Endothelial cell of umbilical vein (primary cell): Measurements from ENCODE around the gene TRABD. TPM values are rescaled to one million over a fixed set of nuclear protein-coding genes. Genes with fewer than 3 reads are reported as not detected.

ENCODE experiments used
- BruUV-seq: library from RNA; stranded (reverse); fragments of 400-500 nt; replicated peaks from 2 replicates; lab custom pipeline; 2021; lab: Mats Ljungman, UMichigan
- CTCF ChIA-PET: fragments of 300-600, 350-600 bp; sonication (Branson Sonifier 250); formaldehyde crosslinking; loops from one replicate; lab custom pipeline; 2021; ENCODE audit warnings: antibody characterized with exemption, inconsistent platforms; lab: Charles Lee
- POLR2A ChIA-PET: fragments of 300-600, 350-600 bp; sonication (Branson Sonifier 250); formaldehyde crosslinking; loops from one replicate; lab custom pipeline; 2021; ENCODE audit warnings: antibody characterized with exemption, inconsistent platforms; lab: Charles Lee
- DNase-seq: peaks from one replicate; pipeline ENCODE4 v3.0.0-alpha.2; 2011; ENCODE audit warnings: low read depth, low spot score
- FAIRE-seq: peaks from 2 replicates; lab custom pipeline; 2011; peaks lifted over from hg19 to GRCh38; lab: Jason Lieb, UNC
- H2AFZ ChIP-seq: 2 replicates; pipeline ENCODE4 v1.6.0; 2012; ENCODE audit warnings: low read depth, low read length, control low read depth, inconsistent platforms
- H3K27ac ChIP-seq: 2 replicates; pipeline ENCODE4 v1.5.1; 2011; ENCODE audit warnings: low read depth, mild to moderate bottlenecking, control low read depth, low read length, moderate library complexity; ENCODE audit not compliant: insufficient read depth
- H3K27me3 ChIP-seq, 2 experiments: 2 replicates each; pipeline versions ENCODE4 v1.6.0 to v1.6.1; 2011; ENCODE audit warnings: low read length in 2 of 2, mixed read lengths in 1 of 2; ENCODE audit not compliant: control insufficient read depth in 2 of 2, insufficient read depth in 2 of 2
- H3K36me3 ChIP-seq, 2 experiments: 2 replicates in 1 of 2; 3 replicates in 1 of 2; pipeline ENCODE4 v1.5.1; 2011; ENCODE audit warnings: low read length in 2 of 2, mild to moderate bottlenecking in 1 of 2, moderate library complexity in 1 of 2; ENCODE audit not compliant: control insufficient read depth in 2 of 2, insufficient read depth in 2 of 2; ENCODE audit errors: extremely low read depth in 1 of 2
- H3K4me1 ChIP-seq: 3 replicates; pipeline ENCODE4 v1.5.1; 2011; ENCODE audit warnings: mild to moderate bottlenecking, low read length; ENCODE audit not compliant: control insufficient read depth, insufficient read depth; ENCODE audit errors: extremely low read depth
- H3K4me2 ChIP-seq: 2 replicates; pipeline ENCODE4 v1.6.1; 2011; ENCODE audit warnings: low read length, control low read depth, mixed read lengths; ENCODE audit not compliant: insufficient read depth
- H3K4me3 ChIP-seq, 3 experiments: fragments of 200-600 bp in 1 of 3; sonication (generic), shearing (Covaris generic) in 1 of 3; replicated peaks in 1 of 3; 2 replicates each; pipeline ENCODE4 v1.5.1; 2011 to 2016; ENCODE audit warnings: control low read depth in 3 of 3, low read length in 3 of 3, mild to moderate bottlenecking in 2 of 3, inconsistent platforms in 1 of 3, low read depth in 1 of 3, moderate library complexity in 1 of 3; ENCODE audit not compliant: insufficient read depth in 1 of 3
- H3K79me2 ChIP-seq: 2 replicates; pipeline ENCODE4 v1.6.0; 2012; ENCODE audit warnings: low read length, inconsistent platforms; ENCODE audit not compliant: control insufficient read depth, insufficient read depth
- H3K9ac ChIP-seq: replicated peaks from 2 replicates; pipeline ENCODE3; 2011; ENCODE audit warnings: low read length, control low read depth; ENCODE audit not compliant: insufficient read depth; ENCODE audit errors: extremely low read depth
- H3K9me1 ChIP-seq: replicated peaks from 3 replicates; pipeline ENCODE4 v1.6.0; 2011; ENCODE audit warnings: mild to moderate bottlenecking, low read length; ENCODE audit not compliant: control insufficient read depth, insufficient read depth; ENCODE audit errors: extremely low read depth
- H3K9me3 ChIP-seq: replicated peaks from 2 replicates; pipeline ENCODE4 v1.5.1; 2012; ENCODE audit warnings: low read length, inconsistent platforms; ENCODE audit not compliant: control insufficient read depth, insufficient read depth
- H4K20me1 ChIP-seq: replicated peaks from 2 replicates; pipeline ENCODE3; 2011; ENCODE audit warnings: mild to moderate bottlenecking, low read length; ENCODE audit not compliant: control insufficient read depth, insufficient read depth; ENCODE audit errors: extremely low read depth
- CTCF ChIP-seq, 2 donors: IDR thresholded peaks; 1 replicate in 1 of 2; 2 replicates in 1 of 2; pipeline ENCODE4 v1.5.1; 2011; ENCODE audit warnings: low read length in 2 of 2, mild to moderate bottlenecking in 2 of 2, moderate library complexity in 2 of 2, control low read depth in 1 of 2, inconsistent platforms in 1 of 2, low read depth in 1 of 2; ENCODE audit not compliant: insufficient read depth in 1 of 2; ENCODE audit errors: extremely low read depth in 1 of 2
- EZH2 ChIP-seq: IDR thresholded peaks from 2 replicates; pipeline ENCODE4 v1.6.1; 2012; ENCODE audit warnings: borderline replicate concordance, low read depth, mild to moderate bottlenecking, moderate library complexity, low read length, inconsistent platforms; ENCODE audit not compliant: severe bottlenecking
- FOS ChIP-seq: IDR thresholded peaks from 2 replicates; pipeline ENCODE4 v1.6.1; 2011; ENCODE audit warnings: mild to moderate bottlenecking, low read length, moderate library complexity, borderline replicate concordance; ENCODE audit not compliant: insufficient read depth
- GATA2 ChIP-seq: IDR thresholded peaks from 2 replicates; pipeline ENCODE4 v1.7.0; 2011; ENCODE audit warnings: low read depth, mild to moderate bottlenecking, moderate library complexity, mixed read lengths, low read length; ENCODE audit not compliant: insufficient read length, insufficient read depth
- JUN ChIP-seq: IDR thresholded peaks from 2 replicates; pipeline ENCODE4 v1.6.1; 2011; ENCODE audit warnings: borderline replicate concordance, low read depth; ENCODE audit not compliant: insufficient read length, insufficient read depth
- MYC ChIP-seq: IDR thresholded peaks from one replicate; pipeline ENCODE4 v1.6.1; 2011; ENCODE audit warnings: mild to moderate bottlenecking, low read depth, low read length
- POLR2A ChIP-seq: IDR thresholded peaks from 2 replicates; pipeline ENCODE4 v1.6.1; 2012; ENCODE audit warnings: low read depth, mild to moderate bottlenecking, control low read depth, low read length
- POLR2AphosphoS5 ChIP-seq: IDR thresholded peaks from 2 replicates; pipeline ENCODE4 v1.6.1; 2012; ENCODE audit warnings: low read depth, mild to moderate bottlenecking, control low read depth, low read length, moderate library complexity; ENCODE audit not compliant: insufficient read depth
- dilution Hi-C: fragments of 300-500 bp; cut with MboI; formaldehyde crosslinking; loops from one replicate; pipeline ENCODE4 v1.15.0; 2019; ENCODE audit warnings: low sequenced_read_pairs; ENCODE audit not compliant: extremely low pct_ligation_motif_present
- intact Hi-C: fragments of 100-400 bp; cut with micrococcal nuclease; formaldehyde crosslinking; loops from one replicate; pipeline ENCODE4 v1.10.0; 2022
- polyA plus RNA-seq, 4 experiments: library from polyadenylated mRNA; depleted of rRNA in 3 of 4; stranded (reverse) in 3 of 4; unstranded in 1 of 4; fragments of >200 nt; gene quantifications; 2 replicates each; pipeline versions ENCODE4 v1.2.1 to v1.2.3, GENCODE V29; 2011 to 2012; ENCODE audit warnings: missing spikeins in 1 of 4
- total RNA-seq: library from RNA; stranded (reverse); gene quantifications from 2 replicates; pipeline ENCODE4 v1.2.3, GENCODE V29; 2021

TRABD gene
- total and polyA plus RNA-seq, 2 donors (not counting 3 experiments of a cell fraction or from before 2014, with no cell fraction given): 46.8 to 48.4 TPM

- DNase-seq (no peak), FAIRE-seq (no peak)
- Histone ChIP-seq H3K9me1 (no peaks in the 10 kb centered on the region), H3K27ac (no peak overlapping the region), H3K79me2 (no peaks in the 10 kb centered on the region), H3K9me3 (no peaks in the 10 kb centered on the region), H3K4me2 (no peak overlapping the region), H3K36me3 (peaks cover 0 to 33% of the 10 kb centered on the region in 2 experiments), H3K4me3 (no peak overlapping the region), H3K27me3 (no peaks in the 10 kb centered on the region), H3K4me1 (no peaks in the 10 kb centered on the region), H3K9ac (no peak overlapping the region), H4K20me1 (no peaks in the 10 kb centered on the region), H2AFZ (no peak overlapping the region)
- TF ChIP-seq CTCF (IDR thresholded peaks at IDR 0.05; ENCODE audit: extremely low read depth in 1 of 2, insufficient read depth in 1 of 2, low read depth in 1 of 2, low read length in 2 of 2) (no peak), POLR2AphosphoS5 (no peak), FOS (no peak), POLR2A (no peak), MYC (no peak), GATA2 (no peak), JUN (no peak), EZH2 (no peak)
- intact Hi-C loops: no loop called here
- no TSS peak for BruUV-seq
- CTCF ChIA-PET: interaction anchor here (1.3 kb wide), 1 partner anchor 78 kb away, joined by 4 read pairs; no protein-coding TSS in a partner anchor
- POLR2A ChIA-PET: interaction anchor here (0.5 kb wide), 1 partner anchor 291 kb away, joined by 7 read pairs; no protein-coding TSS in a partner anchor
- dilution Hi-C loops: no loop called here
These were observed 41.1 kb downstream of the TRABD start for GRCh38 chr22:50226875-50227165.
